Caco-2 (cell line): ENCODE measurements around the gene PDE11A. TPM values are rescaled to one million over a fixed set of nuclear protein-coding genes. Genes with fewer than 3 reads are reported as not detected.
"Not testable (repeated sequence)": the region's sequence is repeated elsewhere in the genome, so short reads cannot be mapped to it uniquely, and the experiment has no call there.

Source experiments
- BruUV-seq: library from RNA; stranded (reverse); fragments of 400-500 nt; replicated peaks from 2 replicates; lab custom pipeline; 2021; lab: Mats Ljungman, UMichigan
- CTCF ChIA-PET: fragments of 300-600 bp; sonication (Branson Sonifier 250); formaldehyde crosslinking; loops from one replicate; lab custom pipeline; 2022; ENCODE audit warnings: antibody characterized with exemption; lab: Charles Lee
- POLR2A ChIA-PET: fragments of 300-600 bp; sonication (Branson Sonifier 250); formaldehyde crosslinking; loops from one replicate; lab custom pipeline; 2022; ENCODE audit warnings: antibody characterized with exemption; lab: Charles Lee
- DNase-seq, 2 experiments: peaks; one replicate each; pipeline versions ENCODE4 v3.0.0 to v3.0.0-alpha.2; 2020 to 2022
- H3K27me3 ChIP-seq: replicated peaks from 2 replicates; pipeline ENCODE4 v1.6.0; 2011; ENCODE audit warnings: low read length; ENCODE audit not compliant: control insufficient read depth, insufficient read depth
- H3K36me3 ChIP-seq: 2 replicates; pipeline ENCODE4 v1.5.1; 2011; ENCODE audit warnings: low read length; ENCODE audit not compliant: control insufficient read depth, insufficient read depth
- H3K4me1 ChIP-seq: fragments of 250-450 bp; sonication (Bioruptor Pico); 2 replicates; pipeline ENCODE4 v1.5.1; 2020; ENCODE audit warnings: mild to moderate bottlenecking
- H3K4me3 ChIP-seq: 2 replicates; pipeline ENCODE4 v1.5.1; 2011; ENCODE audit warnings: low read depth, mild to moderate bottlenecking, control low read depth, low read length
- H3K9me3 ChIP-seq: fragments of 250-450 bp; sonication (Bioruptor Pico); 2 replicates; pipeline ENCODE4 v1.5.1; 2020; ENCODE audit warnings: mild to moderate bottlenecking, moderate library complexity
- H3K27ac Mint-ChIP-seq: one replicate; pipeline ENCODE4 v1.8.0; 2022; ENCODE audit warnings: mixed read lengths; ENCODE audit not compliant: unreplicated experiment
- H3K27me3 Mint-ChIP-seq: one replicate; pipeline ENCODE4 v1.8.0; 2022; ENCODE audit warnings: mixed read lengths; ENCODE audit not compliant: insufficient read depth, unreplicated experiment
- H3K36me3 Mint-ChIP-seq: one replicate; pipeline ENCODE4 v1.8.0; 2022; ENCODE audit warnings: mild to moderate bottlenecking, mixed read lengths; ENCODE audit not compliant: insufficient read depth, unreplicated experiment
- H3K4me1 Mint-ChIP-seq: one replicate; pipeline ENCODE4 v1.8.0; 2022; ENCODE audit warnings: low read depth, mixed read lengths; ENCODE audit not compliant: unreplicated experiment
- H3K4me3 Mint-ChIP-seq: one replicate; pipeline ENCODE4 v1.8.0; 2022; ENCODE audit warnings: mild to moderate bottlenecking, moderate library complexity, mixed read lengths; ENCODE audit not compliant: unreplicated experiment
- H3K9me3 Mint-ChIP-seq: one replicate; pipeline ENCODE4 v1.8.0; 2022; ENCODE audit warnings: mixed read lengths; ENCODE audit not compliant: unreplicated experiment
- intact Hi-C: fragments of 100-400 bp; cut with micrococcal nuclease; formaldehyde crosslinking; loops from one replicate; pipeline ENCODE4 v1.10.0; 2022; ENCODE audit not compliant: unreplicated experiment
- total RNA-seq: library from RNA; stranded (reverse); gene quantifications from 2 replicates; pipeline ENCODE4 v1.2.3, GENCODE V29; 2022
- TF ChIP-seq, protein P1 (sequence below), 2 experiments: fragments of 200-600 bp in 1 of 2; IDR thresholded peaks; 1 replicate in 1 of 2; 2 replicates in 1 of 2; pipeline versions ENCODE4 v1.5.1 to v1.8.0; 2011 to 2022; ENCODE audit warnings: antibody characterized with exemption in 1 of 2, control low read depth in 1 of 2, inconsistent platforms in 1 of 2, low read depth in 1 of 2, low read length in 1 of 2, mild to moderate bottlenecking in 1 of 2, moderate library complexity in 1 of 2; ENCODE audit not compliant: insufficient read depth in 1 of 2, severe bottlenecking in 1 of 2, unreplicated experiment in 1 of 2

The PDE11A gene
- total RNA-seq, 1 experiment from 2014 or later = 0.25 TPM

DNA sequence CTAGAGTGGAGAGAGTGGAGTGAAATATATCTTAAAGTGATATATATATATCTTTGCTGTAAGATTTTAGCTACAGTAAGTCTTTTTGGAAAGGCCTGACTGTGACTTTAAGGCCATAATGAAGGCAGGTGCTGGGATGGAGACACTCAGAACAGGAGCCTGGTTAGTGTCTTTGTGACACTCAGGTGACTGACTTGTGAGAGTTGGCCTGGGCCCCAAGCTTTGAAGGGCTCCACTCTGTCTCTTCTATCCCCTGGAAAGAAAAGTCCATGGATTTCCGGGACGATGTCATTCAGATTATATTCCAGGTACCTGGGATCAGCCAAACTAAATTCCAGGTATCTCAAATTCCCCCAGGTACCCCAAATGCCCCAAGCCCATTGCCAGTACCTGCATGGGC lies 276.6 kb downstream of the PDE11A start:
- Histone ChIP-seq H3K4me3 (no peak overlapping the region), H3K27me3 (no peaks in the 10 kb centered on the region; the same call in 1 of the 2 replicates), H3K36me3 (no peaks in the 10 kb centered on the region), H3K4me1 (no peaks in the 10 kb centered on the region), H3K9me3 (no peaks in the 10 kb centered on the region)
- CTCF ChIA-PET = no interaction called here
- no peak overlapping the region for H3K27ac Mint-ChIP-seq
- no peaks in the 10 kb centered on the region for H3K9me3 Mint-ChIP-seq
- H3K27me3 Mint-ChIP-seq = peaks cover 4% of the 10 kb centered on the region
- no peaks in the 10 kb centered on the region for H3K4me1 Mint-ChIP-seq
- H3K36me3 Mint-ChIP-seq = no peaks in the 10 kb centered on the region
- no peak for DNase-seq
- POLR2A ChIA-PET = no interaction called here
- intact Hi-C loops = loop anchor here (10.0 kb wide), 1 partner anchor 269 kb away; no protein-coding TSS in a partner anchor
- no TSS peak for BruUV-seq
- TF ChIP-seq, protein P1, sequence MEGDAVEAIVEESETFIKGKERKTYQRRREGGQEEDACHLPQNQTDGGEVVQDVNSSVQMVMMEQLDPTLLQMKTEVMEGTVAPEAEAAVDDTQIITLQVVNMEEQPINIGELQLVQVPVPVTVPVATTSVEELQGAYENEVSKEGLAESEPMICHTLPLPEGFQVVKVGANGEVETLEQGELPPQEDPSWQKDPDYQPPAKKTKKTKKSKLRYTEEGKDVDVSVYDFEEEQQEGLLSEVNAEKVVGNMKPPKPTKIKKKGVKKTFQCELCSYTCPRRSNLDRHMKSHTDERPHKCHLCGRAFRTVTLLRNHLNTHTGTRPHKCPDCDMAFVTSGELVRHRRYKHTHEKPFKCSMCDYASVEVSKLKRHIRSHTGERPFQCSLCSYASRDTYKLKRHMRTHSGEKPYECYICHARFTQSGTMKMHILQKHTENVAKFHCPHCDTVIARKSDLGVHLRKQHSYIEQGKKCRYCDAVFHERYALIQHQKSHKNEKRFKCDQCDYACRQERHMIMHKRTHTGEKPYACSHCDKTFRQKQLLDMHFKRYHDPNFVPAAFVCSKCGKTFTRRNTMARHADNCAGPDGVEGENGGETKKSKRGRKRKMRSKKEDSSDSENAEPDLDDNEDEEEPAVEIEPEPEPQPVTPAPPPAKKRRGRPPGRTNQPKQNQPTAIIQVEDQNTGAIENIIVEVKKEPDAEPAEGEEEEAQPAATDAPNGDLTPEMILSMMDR (IDR thresholded peaks at IDR 0.05; ENCODE audit: insufficient read depth in 1 of 2, low read depth in 1 of 2, low read length in 1 of 2, severe bottlenecking in 1 of 2, unreplicated experiment in 1 of 2) = no peak
- H3K4me3 Mint-ChIP-seq = no peak overlapping the region

DNA sequence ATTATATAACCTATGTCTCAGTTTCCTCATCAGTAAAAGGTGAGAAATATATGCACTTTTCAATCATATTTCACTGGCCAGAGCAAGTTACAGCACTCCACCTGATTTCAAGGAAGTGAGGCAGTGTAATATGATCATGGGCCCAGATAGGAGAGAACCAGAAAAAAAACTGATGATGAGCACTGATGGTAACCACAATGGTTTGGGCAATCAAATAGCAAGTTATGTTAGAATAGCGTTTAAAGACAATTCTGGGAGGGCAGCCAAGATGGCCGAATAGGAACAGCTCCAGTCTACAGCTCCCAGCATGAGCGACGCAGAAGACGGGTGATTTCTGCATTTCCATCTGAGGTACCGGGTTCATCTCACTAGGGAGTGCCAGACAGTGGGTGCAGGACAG lies 287.4 kb downstream of the PDE11A start:
- H3K27ac Mint-ChIP-seq, H3K36me3 ChIP-seq, intact Hi-C loops, H3K4me3 Mint-ChIP-seq, H3K4me3 ChIP-seq, DNase-seq, H3K36me3 Mint-ChIP-seq, H3K4me1 Mint-ChIP-seq, H3K9me3 ChIP-seq, CTCF ChIA-PET, POLR2A ChIA-PET, H3K4me1 ChIP-seq, H3K27me3 ChIP-seq, H3K27me3 Mint-ChIP-seq, BruUV-seq: not testable (repeated sequence)
- H3K9me3 Mint-ChIP-seq = peaks cover 19% of the 10 kb centered on the region

DNA sequence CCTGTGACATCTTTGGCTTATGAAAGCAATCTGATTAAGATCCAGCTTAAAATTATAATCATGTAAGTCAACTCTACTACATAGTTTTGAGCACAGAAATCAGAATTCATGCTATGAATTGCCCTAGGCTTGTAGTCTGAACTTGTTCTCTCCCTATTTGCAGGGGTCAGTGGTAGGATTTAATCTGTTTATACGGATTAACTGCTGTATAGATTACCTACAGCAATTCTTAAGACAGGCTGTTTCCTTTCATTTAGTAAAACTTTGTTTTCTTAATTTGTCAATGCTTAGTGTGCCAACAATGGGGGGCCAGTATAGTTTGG lies 287.9 kb downstream of the PDE11A start:
- CTCF ChIA-PET = no interaction called here

More for the DNA sequence above, 287.9 kb downstream of the PDE11A start:
- Histone ChIP-seq H3K27me3 (no peaks in the 10 kb centered on the region), H3K4me3 (no peak overlapping the region), H3K36me3 (no peaks in the 10 kb centered on the region), H3K9me3 (no peaks in the 10 kb centered on the region), H3K4me1 (no peaks in the 10 kb centered on the region)
- peaks cover 19% of the 10 kb centered on the region for H3K9me3 Mint-ChIP-seq
- H3K4me3 Mint-ChIP-seq = no peak overlapping the region
- no TSS peak for BruUV-seq
- no peaks in the 10 kb centered on the region for H3K36me3 Mint-ChIP-seq
- H3K27me3 Mint-ChIP-seq = peaks cover 5% of the 10 kb centered on the region
- intact Hi-C loops = no loop called here
- no peak for DNase-seq
- no peaks in the 10 kb centered on the region for H3K4me1 Mint-ChIP-seq
- POLR2A ChIA-PET = no interaction called here
- TF ChIP-seq, protein P1 (IDR thresholded peaks at IDR 0.05; ENCODE audit: insufficient read depth in 1 of 2, low read depth in 1 of 2, low read length in 1 of 2, severe bottlenecking in 1 of 2, unreplicated experiment in 1 of 2) = no peak
- H3K27ac Mint-ChIP-seq = no peak overlapping the region
